ENCODE results near the gene ZNF35.

Gene ZNF35

GRCh38 chr3:44682182-44682896 is 33.8 kb downstream of the ZNF35 start:
- DNase-seq (ENCODE audit: low read depth in 2 of 2, low spot score in 1 of 2): no peak

GRCh38 chr3:44685128-44685800 is 36.7 kb downstream of the ZNF35 start:
- DNase-seq (ENCODE audit: low read depth in 2 of 2, low spot score in 1 of 2): peak; percentile 7 to 22

GRCh38 chr3:44687898-44688297 is 39.4 kb downstream of the ZNF35 start:
- DNase-seq (ENCODE audit: low read depth in 2 of 2, low spot score in 1 of 2): no peak

Measured in stimulated activated CD8-positive, alpha-beta memory T cell treated with anti-CD3 and anti-CD28 coated beads, Interleukin-4, amount 100 ng/mL, for 1 hour (primary cell).